Measurements from ENCODE around the gene CSMD2.

CSMD2 gene

GRCh38 chr1:33501774-33502173, 663.3 kb downstream of the CSMD2 start:
- no peaks in the 10 kb centered on the region for H3F3A ChIP-seq (ENCODE audit: insufficient read depth)
- H3K27me3 ChIP-seq (ENCODE audit: low read length), result no peaks in the 10 kb centered on the region
- no peak overlapping the region for H3K4me2 ChIP-seq (ENCODE audit: low read depth, low read length, poor library complexity, severe bottlenecking)
- no peak overlapping the region for H2AFZ ChIP-seq (ENCODE audit: low read depth, low read length, severe bottlenecking)
- no peak overlapping the region for H3K27ac ChIP-seq (ENCODE audit: low read depth, low read length)
- H3K9me3 ChIP-seq (ENCODE audit: insufficient read depth, low read length), result no peaks in the 10 kb centered on the region
- no peak overlapping the region for H3K9ac ChIP-seq (ENCODE audit: low read length)
- H3K36me3 ChIP-seq (ENCODE audit: low read length), result no peaks in the 10 kb centered on the region
- H3K9me2 ChIP-seq (replicated peaks; ENCODE audit: insufficient read depth, low read length), result no peaks in the 10 kb centered on the region
- no peaks in the 10 kb centered on the region for H4K20me1 ChIP-seq (ENCODE audit: low read depth, low read length)
- no peaks in the 10 kb centered on the region for H3K79me2 ChIP-seq (ENCODE audit: insufficient read depth, low read length)
- H3K4me3 ChIP-seq (ENCODE audit: insufficient read depth, low read length, poor library complexity, severe bottlenecking), result no peak overlapping the region
- TF ChIP-seq EZH2phosphoT487 (conservative IDR thresholded peaks at IDR 0.05; ENCODE audit: low read length) (no peak), CTCF (IDR thresholded peaks at IDR 0.05; ENCODE audit: insufficient read depth, low read length, poor library complexity, severe bottlenecking) (no peak)

GRCh38 chr1:33501309-33501708, 663.7 kb downstream of the CSMD2 start:
- Histone ChIP-seq H3K9me2 (replicated peaks; ENCODE audit: insufficient read depth, low read length) (no peaks in the 10 kb centered on the region), H3K36me3 (ENCODE audit: low read length) (no peaks in the 10 kb centered on the region), H3K9me3 (ENCODE audit: insufficient read depth, low read length) (no peaks in the 10 kb centered on the region), H3K9ac (ENCODE audit: low read length) (no peak overlapping the region), H4K20me1 (ENCODE audit: low read depth, low read length) (no peaks in the 10 kb centered on the region), H3K4me2 (ENCODE audit: low read depth, low read length, poor library complexity, severe bottlenecking) (no peak overlapping the region), H3K79me2 (ENCODE audit: insufficient read depth, low read length) (no peaks in the 10 kb centered on the region), H2AFZ (ENCODE audit: low read depth, low read length, severe bottlenecking) (no peak overlapping the region), H3K4me3 (ENCODE audit: insufficient read depth, low read length, poor library complexity, severe bottlenecking) (no peak overlapping the region), H3K27me3 (ENCODE audit: low read length) (no peaks in the 10 kb centered on the region), H3K27ac (ENCODE audit: low read depth, low read length) (no peak overlapping the region), H3F3A (ENCODE audit: insufficient read depth) (no peaks in the 10 kb centered on the region)
- TF ChIP-seq EZH2phosphoT487 (conservative IDR thresholded peaks at IDR 0.05; ENCODE audit: low read length) (no peak), CTCF (IDR thresholded peaks at IDR 0.05; ENCODE audit: insufficient read depth, low read length, poor library complexity, severe bottlenecking) (no peak)

GRCh38 chr1:33500547-33500946, 664.5 kb downstream of the CSMD2 start:
- no peak overlapping the region for H3K27ac ChIP-seq (ENCODE audit: low read depth, low read length)

More at GRCh38 chr1:33500547-33500946, 664.5 kb downstream of the CSMD2 start:
- H4K20me1 ChIP-seq (ENCODE audit: low read depth, low read length), result no peaks in the 10 kb centered on the region
- no peaks in the 10 kb centered on the region for H3K9me2 ChIP-seq (replicated peaks; ENCODE audit: insufficient read depth, low read length)
- H3F3A ChIP-seq (ENCODE audit: insufficient read depth), result no peaks in the 10 kb centered on the region
- H3K4me2 ChIP-seq (ENCODE audit: low read depth, low read length, poor library complexity, severe bottlenecking), result no peak overlapping the region
- H3K9me3 ChIP-seq (ENCODE audit: insufficient read depth, low read length), result no peaks in the 10 kb centered on the region; the same call in 1 of the 2 replicates
- no peaks in the 10 kb centered on the region for H3K27me3 ChIP-seq (ENCODE audit: low read length)
- no peak overlapping the region for H3K9ac ChIP-seq (ENCODE audit: low read length)
- no peaks in the 10 kb centered on the region for H3K36me3 ChIP-seq (ENCODE audit: low read length)
- no peaks in the 10 kb centered on the region for H3K79me2 ChIP-seq (ENCODE audit: insufficient read depth, low read length)
- TF ChIP-seq CTCF (IDR thresholded peaks at IDR 0.05; ENCODE audit: insufficient read depth, low read length, poor library complexity, severe bottlenecking) (no peak), EZH2phosphoT487 (conservative IDR thresholded peaks at IDR 0.05; ENCODE audit: low read length) (no peak)
- H2AFZ ChIP-seq (ENCODE audit: low read depth, low read length, severe bottlenecking), result no peak overlapping the region
- H3K4me3 ChIP-seq (ENCODE audit: insufficient read depth, low read length, poor library complexity, severe bottlenecking), result no peak overlapping the region
